Measurements from ENCODE around the gene ATXN1.

The ATXN1 gene

GRCh38 chr6:16742116-16742515 lies 19.1 kb downstream of the ATXN1 start:
- no peak for DNase-seq

GRCh38 chr6:16741112-16742016 lies 19.9 kb downstream of the ATXN1 start:
- DNase-seq, result no peak

GRCh38 chr6:16740097-16740496 lies 21.2 kb downstream of the ATXN1 start:
- DNase-seq, result no peak

- no peak for DNase-seq
Observed at GRCh38 chr6:16739329-16739801, 21.9 kb downstream of the ATXN1 start.

GRCh38 chr6:16737925-16738324 lies 23.3 kb downstream of the ATXN1 start:
- DNase-seq, result no peak

GRCh38 chr6:16736856-16737775 lies 24.1 kb downstream of the ATXN1 start:
- DNase-seq, result no peak

GRCh38 chr6:16735014-16735413 lies 26.2 kb downstream of the ATXN1 start:
- DNase-seq, result no peak

GRCh38 chr6:16733085-16733484 lies 28.2 kb downstream of the ATXN1 start:
- no peak for DNase-seq

- DNase-seq, result no peak
Observed at GRCh38 chr6:16731478-16732051, 29.7 kb downstream of the ATXN1 start.

- no peak for DNase-seq
Observed at GRCh38 chr6:16730738-16731477, 30.4 kb downstream of the ATXN1 start.

- DNase-seq, result no peak
Observed at GRCh38 chr6:16729744-16730143, 31.5 kb downstream of the ATXN1 start.

GRCh38 chr6:16729183-16729691 lies 32.0 kb downstream of the ATXN1 start:
- DNase-seq, result no peak

GRCh38 chr6:16728513-16729182 lies 32.6 kb downstream of the ATXN1 start:
- DNase-seq, result no peak

- no peak for DNase-seq
Observed at GRCh38 chr6:16727996-16728395, 33.3 kb downstream of the ATXN1 start.

GRCh38 chr6:16725145-16725864 lies 36.0 kb downstream of the ATXN1 start:
- DNase-seq, result no peak

- no peak for DNase-seq
Observed at GRCh38 chr6:16723826-16724225, 37.4 kb downstream of the ATXN1 start.

GRCh38 chr6:16723402-16723801 lies 37.9 kb downstream of the ATXN1 start:
- DNase-seq, result no peak

GRCh38 chr6:16722630-16723029 lies 38.6 kb downstream of the ATXN1 start:
- no peak for DNase-seq

GRCh38 chr6:16721977-16722376 lies 39.3 kb downstream of the ATXN1 start:
- DNase-seq, result no peak

GRCh38 chr6:16720861-16721260 lies 40.4 kb downstream of the ATXN1 start:
- no peak for DNase-seq

GRCh38 chr6:16719488-16719887 lies 41.8 kb downstream of the ATXN1 start:
- DNase-seq, result no peak
